HUES6 (cell line): ENCODE data around the gene TMEM88.

Experiments
- H3K27ac ChIP-seq: 2 replicates; pipeline ENCODE4 v1.7.0; 2013; ENCODE audit warnings: low read depth, mild to moderate bottlenecking, low read length, inconsistent platforms
- H3K27me3 ChIP-seq: 2 replicates; pipeline ENCODE4 v1.6.1; 2013; ENCODE audit warnings: low read length; ENCODE audit not compliant: control insufficient read depth, insufficient read depth
- H3K36me3 ChIP-seq: 2 replicates; pipeline ENCODE4 v1.6.1; 2013; ENCODE audit warnings: low read length; ENCODE audit not compliant: control insufficient read depth, insufficient read depth
- H3K4me1 ChIP-seq: 2 replicates; pipeline ENCODE4 v1.6.1; 2013; ENCODE audit warnings: low read length; ENCODE audit not compliant: control insufficient read depth, insufficient read depth
- H3K4me3 ChIP-seq: 2 replicates; pipeline ENCODE4 v1.5.1; 2013; ENCODE audit warnings: low read depth, low read length
- H3K9ac ChIP-seq: one replicate; pipeline ENCODE4 v1.6.1; 2013; ENCODE audit warnings: mild to moderate bottlenecking, low read length
- H3K9me3 ChIP-seq: 2 replicates; pipeline ENCODE4 v1.6.1; 2013; ENCODE audit warnings: low read depth, low read length; ENCODE audit not compliant: control insufficient read depth, insufficient read depth

TMEM88 gene

DNA sequence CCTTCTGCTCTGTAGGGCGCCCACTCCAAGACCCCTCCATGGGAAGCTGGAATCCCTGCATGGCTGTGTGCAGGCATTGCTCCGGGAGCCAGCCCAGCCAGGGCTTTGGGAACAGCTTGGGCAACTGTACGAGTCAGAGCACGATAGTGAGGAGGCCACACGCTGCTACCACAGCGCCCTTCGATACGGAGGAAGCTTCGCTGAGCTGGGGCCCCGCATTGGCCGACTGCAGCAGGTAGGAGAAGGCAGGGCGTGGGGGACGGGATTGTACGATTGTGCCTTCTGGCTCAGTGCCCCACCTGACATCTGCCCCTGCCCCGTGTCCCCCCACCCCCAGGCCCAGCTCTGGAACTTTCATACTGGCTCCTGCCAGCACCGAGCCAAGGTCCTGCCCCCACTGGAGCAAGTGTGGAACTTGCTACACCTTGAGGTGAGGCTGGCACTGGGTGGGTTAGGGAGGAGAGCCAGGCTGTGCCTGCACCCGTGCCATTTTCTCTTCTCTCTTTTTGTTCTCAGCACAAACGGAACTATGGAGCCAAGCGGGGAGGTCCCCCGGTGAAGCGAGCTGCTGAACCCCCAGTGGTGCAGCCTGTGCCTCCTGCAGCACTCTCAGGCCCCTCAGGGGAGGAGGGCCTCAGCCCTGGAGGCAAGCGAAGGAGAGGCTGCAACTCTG, 8.7 kb upstream of the TMEM88 start:
- peaks cover 26% of the 10 kb centered on the region for H3K36me3 ChIP-seq
- no peak overlapping the region for H3K9ac ChIP-seq
- H3K27ac ChIP-seq = no peak overlapping the region
- peaks cover 3% of the 10 kb centered on the region; the same call in 1 of the 2 replicates for H3K27me3 ChIP-seq
- H3K4me1 ChIP-seq = peaks cover 3% of the 10 kb centered on the region; the same call in 1 of the 2 replicates
- H3K4me3 ChIP-seq = no peak overlapping the region
- H3K9me3 ChIP-seq = no peaks in the 10 kb centered on the region

DNA sequence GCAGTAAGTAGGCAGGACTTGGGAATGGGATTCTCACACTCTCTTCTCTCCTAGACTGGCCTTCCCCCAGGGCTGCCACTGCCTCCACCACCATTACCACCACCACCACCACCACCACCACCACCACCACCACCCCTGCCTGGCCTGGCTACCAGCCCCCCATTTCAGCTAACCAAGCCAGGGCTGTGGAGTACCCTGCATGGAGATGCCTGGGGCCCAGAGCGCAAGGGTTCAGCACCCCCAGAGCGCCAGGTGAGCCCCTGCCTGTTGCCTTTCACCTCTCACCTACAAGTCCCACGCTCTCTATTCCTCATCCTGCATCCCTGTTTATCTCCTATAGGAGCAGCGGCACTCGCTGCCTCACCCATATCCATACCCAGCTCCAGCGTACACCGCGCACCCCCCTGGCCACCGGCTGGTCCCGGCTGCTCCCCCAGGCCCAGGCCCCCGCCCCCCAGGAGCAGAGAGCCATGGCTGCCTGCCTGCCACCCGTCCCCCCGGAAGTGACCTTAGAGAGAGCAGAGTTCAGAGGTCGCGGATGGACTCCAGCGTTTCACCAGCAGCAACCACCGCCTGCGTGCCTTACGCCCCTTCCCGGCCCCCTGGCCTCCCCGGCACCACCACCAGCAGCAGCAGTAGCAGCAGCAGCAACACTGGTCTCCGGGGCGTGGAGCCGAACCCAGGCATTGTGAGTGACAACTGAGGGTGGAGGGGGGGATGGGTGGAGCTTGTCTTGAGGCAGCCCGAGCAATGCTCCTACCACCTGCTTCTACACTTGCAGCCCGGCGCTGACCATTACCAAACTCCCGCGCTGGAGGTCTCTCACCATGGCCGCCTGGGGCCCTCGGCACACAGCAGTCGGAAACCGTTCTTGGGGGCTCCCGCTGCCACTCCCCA, 7.9 kb upstream of the TMEM88 start:
- H3K27ac ChIP-seq = no peak overlapping the region
- H3K36me3 ChIP-seq = peaks cover 28% of the 10 kb centered on the region
- H3K27me3 ChIP-seq = peaks cover 2% of the 10 kb centered on the region
- H3K9me3 ChIP-seq = no peaks in the 10 kb centered on the region
- peaks cover 1% of the 10 kb centered on the region for H3K4me1 ChIP-seq
- no peak overlapping the region for H3K4me3 ChIP-seq
- no peak overlapping the region for H3K9ac ChIP-seq

DNA sequence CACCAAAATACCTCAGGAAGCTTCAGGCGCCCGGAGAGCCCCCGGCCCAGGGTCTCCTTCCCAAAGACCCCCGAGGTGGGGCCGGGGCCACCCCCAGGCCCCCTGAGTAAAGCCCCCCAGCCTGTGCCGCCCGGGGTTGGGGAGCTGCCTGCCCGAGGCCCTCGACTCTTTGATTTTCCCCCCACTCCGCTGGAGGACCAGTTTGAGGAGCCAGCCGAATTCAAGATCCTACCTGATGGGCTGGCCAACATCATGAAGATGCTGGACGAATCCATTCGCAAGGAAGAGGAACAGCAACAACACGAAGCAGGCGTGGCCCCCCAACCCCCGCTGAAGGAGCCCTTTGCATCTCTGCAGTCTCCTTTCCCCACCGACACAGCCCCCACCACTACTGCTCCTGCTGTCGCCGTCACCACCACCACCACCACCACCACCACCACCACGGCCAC, 6.7 kb upstream of the TMEM88 start:
- H3K27ac ChIP-seq = no peak overlapping the region
- H3K27me3 ChIP-seq = peaks cover 13% of the 10 kb centered on the region
- no peak overlapping the region for H3K9ac ChIP-seq
- H3K4me1 ChIP-seq = peaks cover 12% of the 10 kb centered on the region
- no peak overlapping the region for H3K4me3 ChIP-seq
- H3K36me3 ChIP-seq = peaks cover 38% of the 10 kb centered on the region
- no peaks in the 10 kb centered on the region for H3K9me3 ChIP-seq

DNA sequence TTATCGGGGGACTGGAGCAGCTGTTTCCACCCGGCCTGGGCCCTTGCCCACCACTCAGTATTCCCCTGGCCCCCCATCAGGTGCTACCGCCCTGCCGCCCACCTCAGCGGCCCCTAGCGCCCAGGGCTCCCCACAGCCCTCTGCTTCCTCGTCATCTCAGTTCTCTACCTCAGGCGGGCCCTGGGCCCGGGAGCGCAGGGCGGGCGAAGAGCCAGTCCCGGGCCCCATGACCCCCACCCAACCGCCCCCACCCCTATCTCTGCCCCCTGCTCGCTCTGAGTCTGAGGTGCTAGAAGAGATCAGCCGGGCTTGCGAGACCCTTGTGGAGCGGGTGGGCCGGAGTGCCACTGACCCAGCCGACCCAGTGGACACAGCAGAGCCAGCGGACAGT, 6.1 kb upstream of the TMEM88 start:
- peaks cover 19% of the 10 kb centered on the region for H3K27me3 ChIP-seq
- H3K9me3 ChIP-seq = no peaks in the 10 kb centered on the region
- no peak overlapping the region for H3K27ac ChIP-seq
- peaks cover 12% of the 10 kb centered on the region for H3K4me1 ChIP-seq
- H3K4me3 ChIP-seq = no peak overlapping the region
- peaks cover 38% of the 10 kb centered on the region for H3K36me3 ChIP-seq
- no peak overlapping the region for H3K9ac ChIP-seq

DNA sequence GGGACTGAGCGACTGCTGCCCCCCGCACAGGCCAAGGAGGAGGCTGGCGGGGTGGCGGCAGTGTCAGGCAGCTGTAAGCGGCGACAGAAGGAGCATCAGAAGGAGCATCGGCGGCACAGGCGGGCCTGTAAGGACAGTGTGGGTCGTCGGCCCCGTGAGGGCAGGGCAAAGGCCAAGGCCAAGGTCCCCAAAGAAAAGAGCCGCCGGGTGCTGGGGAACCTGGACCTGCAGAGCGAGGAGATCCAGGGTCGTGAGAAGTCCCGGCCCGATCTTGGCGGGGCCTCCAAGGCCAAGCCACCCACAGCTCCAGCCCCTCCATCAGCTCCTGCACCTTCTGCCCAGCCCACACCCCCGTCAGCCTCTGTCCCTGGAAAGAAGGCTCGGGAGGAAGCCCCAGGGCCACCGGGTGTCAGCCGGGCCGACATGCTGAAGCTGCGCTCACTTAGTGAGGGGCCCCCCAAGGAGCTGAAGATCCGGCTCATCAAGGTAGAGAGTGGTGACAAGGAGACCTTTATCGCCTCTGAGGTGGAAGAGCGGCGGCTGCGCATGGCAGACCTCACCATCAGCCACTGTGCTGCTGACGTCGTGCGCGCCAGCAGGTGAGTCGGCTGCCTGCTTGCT, 5.6 kb upstream of the TMEM88 start:
- Histone ChIP-seq H3K4me1 (peaks cover 12% of the 10 kb centered on the region), H3K36me3 (peaks cover 38% of the 10 kb centered on the region), H3K27me3 (peaks cover 24% of the 10 kb centered on the region), H3K9ac (no peak overlapping the region), H3K27ac (no peak overlapping the region), H3K9me3 (no peaks in the 10 kb centered on the region), H3K4me3 (no peak overlapping the region)

DNA sequence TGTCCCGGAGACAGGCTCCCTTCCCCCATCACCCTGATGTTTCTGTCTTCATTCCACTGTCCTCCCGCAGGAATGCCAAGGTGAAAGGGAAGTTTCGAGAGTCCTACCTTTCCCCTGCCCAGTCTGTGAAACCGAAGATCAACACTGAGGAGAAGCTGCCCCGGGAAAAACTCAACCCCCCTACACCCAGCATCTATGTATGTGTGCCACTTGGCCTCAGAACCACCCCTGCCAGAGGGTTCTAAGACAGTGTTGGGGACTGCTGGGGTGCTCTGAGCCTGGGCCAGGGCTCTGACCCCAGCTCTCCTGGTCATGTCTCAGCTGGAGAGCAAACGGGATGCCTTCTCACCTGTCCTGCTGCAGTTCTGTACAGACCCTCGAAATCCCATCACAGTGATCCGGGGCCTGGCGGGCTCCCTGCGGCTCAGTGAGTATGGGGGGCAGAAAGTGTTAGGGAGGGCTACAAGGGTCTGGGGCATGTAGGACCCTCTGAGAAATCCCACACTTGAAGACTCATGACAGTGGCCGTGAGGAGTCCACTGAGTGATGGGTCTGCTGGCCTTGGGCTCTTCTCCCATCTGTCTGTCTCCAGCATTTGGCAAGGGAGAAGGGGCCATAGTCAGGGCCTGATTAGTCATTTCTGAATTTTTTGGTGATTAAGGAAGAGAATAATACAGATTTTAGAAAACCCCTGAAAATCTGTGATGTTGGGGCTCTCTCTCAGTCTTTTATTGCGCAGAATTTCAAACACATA, 4.9 kb upstream of the TMEM88 start:
- Histone ChIP-seq H3K4me3 (no peak overlapping the region), H3K27ac (no peak overlapping the region), H3K36me3 (peaks cover 38% of the 10 kb centered on the region)

DNA sequence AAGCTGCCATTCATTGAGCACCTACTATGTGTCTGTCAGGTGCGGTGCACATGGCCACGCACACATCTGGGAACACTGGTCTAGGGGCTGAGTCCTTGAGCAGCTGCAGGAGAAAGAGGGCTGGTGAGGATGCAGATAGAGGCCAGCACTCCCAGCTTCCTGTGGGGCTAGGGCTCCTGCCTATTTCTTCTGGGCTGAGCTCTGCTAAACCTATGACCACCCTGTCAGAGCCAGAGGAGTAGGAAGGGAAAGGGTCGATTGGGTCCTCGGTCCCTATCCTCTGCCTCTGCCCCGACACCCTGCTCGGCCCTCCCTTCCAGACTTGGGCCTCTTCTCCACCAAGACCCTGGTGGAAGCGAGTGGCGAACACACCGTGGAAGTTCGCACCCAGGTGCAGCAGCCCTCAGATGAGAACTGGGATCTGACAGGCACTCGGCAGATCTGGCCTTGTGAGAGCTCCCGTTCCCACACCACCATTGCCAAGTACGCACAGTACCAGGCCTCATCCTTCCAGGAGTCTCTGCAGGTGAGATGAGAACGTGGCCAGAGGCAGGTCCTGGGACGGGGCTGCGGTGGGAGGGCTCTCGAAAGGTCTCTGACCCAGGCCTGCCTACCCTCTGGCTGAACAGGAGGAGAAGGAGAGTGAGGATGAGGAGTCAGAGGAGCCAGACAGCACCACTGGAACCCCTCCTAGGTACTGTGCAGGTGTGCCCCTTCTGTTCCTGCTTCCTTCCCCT, 4.0 kb upstream of the TMEM88 start:
- H3K4me1 ChIP-seq = peaks cover 16% of the 10 kb centered on the region
- H3K9ac ChIP-seq = no peak overlapping the region
- H3K27ac ChIP-seq = no peak overlapping the region
- H3K27me3 ChIP-seq = peaks cover 39% of the 10 kb centered on the region
- peak overlapping the region; percentile 65 for H3K4me3 ChIP-seq
- peaks cover 35% of the 10 kb centered on the region for H3K36me3 ChIP-seq
- H3K9me3 ChIP-seq = no peaks in the 10 kb centered on the region

More for the DNA sequence above, 4.9 kb upstream of the TMEM88 start:
- Histone ChIP-seq H3K27me3 (peaks cover 29% of the 10 kb centered on the region), H3K4me1 (peaks cover 12% of the 10 kb centered on the region), H3K9me3 (no peaks in the 10 kb centered on the region), H3K9ac (no peak overlapping the region)

DNA sequence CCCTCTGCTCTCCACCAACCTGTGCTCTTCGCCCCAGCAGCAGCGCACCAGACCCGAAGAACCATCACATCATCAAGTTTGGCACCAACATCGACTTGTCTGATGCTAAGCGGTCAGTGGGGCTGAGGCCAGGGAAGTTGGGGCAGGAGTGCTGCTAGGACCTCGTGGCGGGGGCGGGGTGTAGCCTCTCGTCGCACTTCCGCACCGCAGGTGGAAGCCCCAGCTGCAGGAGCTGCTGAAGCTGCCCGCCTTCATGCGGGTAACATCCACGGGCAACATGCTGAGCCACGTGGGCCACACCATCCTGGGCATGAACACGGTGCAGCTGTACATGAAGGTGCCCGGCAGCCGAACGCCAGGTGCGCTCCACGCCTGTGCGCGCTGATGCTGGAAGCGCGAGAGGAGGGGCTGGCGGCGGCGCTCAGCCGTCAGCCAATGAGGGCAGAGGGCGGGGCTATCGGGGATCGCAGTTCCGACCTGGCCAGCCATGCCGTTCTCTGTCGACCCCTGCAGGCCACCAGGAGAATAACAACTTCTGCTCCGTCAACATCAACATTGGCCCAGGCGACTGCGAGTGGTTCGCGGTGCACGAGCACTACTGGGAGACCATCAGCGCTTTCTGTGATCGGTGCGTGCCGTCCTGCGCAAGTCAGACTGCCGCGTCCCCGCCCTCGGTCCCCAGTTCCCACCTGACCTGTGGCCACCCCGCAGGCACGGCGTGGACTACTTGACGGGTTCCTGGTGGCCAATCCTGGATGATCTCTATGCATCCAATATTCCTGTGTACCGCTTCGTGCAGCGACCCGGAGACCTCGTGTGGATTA, 3.2 kb upstream of the TMEM88 start:
- Histone ChIP-seq H3K4me3 (peak overlapping the region; percentile 65), H3K36me3 (peaks cover 32% of the 10 kb centered on the region)

DNA sequence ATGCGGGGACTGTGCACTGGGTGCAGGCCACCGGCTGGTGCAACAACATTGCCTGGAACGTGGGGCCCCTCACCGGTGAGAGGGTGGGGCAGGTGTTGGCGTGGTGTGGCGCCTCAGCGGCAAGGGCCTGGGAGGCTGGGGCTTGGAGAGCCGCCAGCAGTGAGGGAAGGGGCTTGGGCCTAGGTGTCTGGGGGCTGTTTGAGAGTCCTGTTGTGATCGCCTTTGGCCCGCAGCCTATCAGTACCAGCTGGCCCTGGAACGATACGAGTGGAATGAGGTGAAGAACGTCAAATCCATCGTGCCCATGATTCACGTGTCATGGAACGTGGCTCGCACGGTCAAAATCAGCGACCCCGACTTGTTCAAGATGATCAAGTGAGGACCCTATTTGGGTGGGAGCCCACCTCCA, 2.6 kb upstream of the TMEM88 start:
- peaks cover 27% of the 10 kb centered on the region for H3K36me3 ChIP-seq
- peaks cover 47% of the 10 kb centered on the region for H3K27me3 ChIP-seq
- H3K4me3 ChIP-seq = peak overlapping the region; percentile 22; the same call in 1 of the 2 replicates
- no peaks in the 10 kb centered on the region for H3K9me3 ChIP-seq
- H3K9ac ChIP-seq = no peak overlapping the region
- H3K4me1 ChIP-seq = peaks cover 23% of the 10 kb centered on the region
- no peak overlapping the region for H3K27ac ChIP-seq

More for the DNA sequence above, 3.2 kb upstream of the TMEM88 start:
- H3K4me1 ChIP-seq = peaks cover 23% of the 10 kb centered on the region
- no peak overlapping the region for H3K27ac ChIP-seq
- H3K9me3 ChIP-seq = no peaks in the 10 kb centered on the region
- H3K27me3 ChIP-seq = peaks cover 47% of the 10 kb centered on the region
- no peak overlapping the region for H3K9ac ChIP-seq
